Left renal pelvis (tissue), 4 donors: ENCODE measurements around the gene IPPK. TPM values are rescaled to one million over a fixed set of nuclear protein-coding genes. Genes with fewer than 3 reads are reported as not detected.
A peak's percentile ranks its signal among the peaks of the same experiment; 100 is the strongest.

ENCODE experiments used
- DNase-seq, 4 donors: peaks; one replicate each; pipeline ENCODE4 v3.0.0-alpha.2; 2013; ENCODE audit warnings: low read depth in 4 of 4, low spot score in 3 of 4
- polyA plus RNA-seq, 4 donors: library from polyadenylated mRNA; unstranded; fragments of 120-200 nt; gene quantifications; one replicate each; pipeline ENCODE4 v1.2.1, GENCODE V29; 2013; ENCODE audit not compliant: insufficient read length in 4 of 4

The IPPK gene
- polyA plus RNA-seq, 4 donors: 9.2 to 12.9 (median 10.7) TPM

GRCh38 chr9:92617195-92617813 is 52.6 kb downstream of the IPPK start:
- DNase-seq: no peak

GRCh38 chr9:92616655-92617111 is 53.2 kb downstream of the IPPK start:
- DNase-seq: no peak

- no peak for DNase-seq
These were observed 53.7 kb downstream of the IPPK start for GRCh38 chr9:92616199-92616641.

GRCh38 chr9:92615790-92616189 is 54.1 kb downstream of the IPPK start:
- DNase-seq: no peak

- no peak for DNase-seq
These were observed 55.0 kb downstream of the IPPK start for GRCh38 chr9:92614763-92615461.

- no peak for DNase-seq
These were observed 55.8 kb downstream of the IPPK start for GRCh38 chr9:92614123-92614510.

- no peak for DNase-seq
These were observed 56.4 kb downstream of the IPPK start for GRCh38 chr9:92613268-92614122.

GRCh38 chr9:92612816-92613215 is 57.1 kb downstream of the IPPK start:
- no peak for DNase-seq

GRCh38 chr9:92612292-92612691 is 57.6 kb downstream of the IPPK start:
- DNase-seq: no peak

GRCh38 chr9:92611621-92612285 is 58.2 kb downstream of the IPPK start:
- no peak for DNase-seq

- no peak for DNase-seq
These were observed 59.2 kb downstream of the IPPK start for GRCh38 chr9:92610470-92611420.

- peak in 2 of 4 donors; percentile 39 to 43 for DNase-seq
These were observed 61.0 kb downstream of the IPPK start for GRCh38 chr9:92608909-92609445.

GRCh38 chr9:92608241-92608908 is 61.6 kb downstream of the IPPK start:
- no peak for DNase-seq

GRCh38 chr9:92607773-92608172 is 62.2 kb downstream of the IPPK start:
- DNase-seq: peak in 2 of 4 donors; percentile 46 to 51

- DNase-seq: no peak
These were observed 62.8 kb downstream of the IPPK start for GRCh38 chr9:92607088-92607487.

- DNase-seq: no peak
These were observed 64.7 kb downstream of the IPPK start for GRCh38 chr9:92605224-92605623.

- DNase-seq: no peak
These were observed 65.9 kb downstream of the IPPK start for GRCh38 chr9:92603990-92604389.

- no peak for DNase-seq
These were observed 66.8 kb downstream of the IPPK start for GRCh38 chr9:92603100-92603499.

GRCh38 chr9:92602413-92602812 is 67.5 kb downstream of the IPPK start:
- no peak for DNase-seq
